GM10266 (cell line): ENCODE measurements around the gene CSNK1D.

Experiments used
- DNase-seq: peaks from one replicate; pipeline ENCODE4 v3.0.0; 2012; ENCODE audit errors: extremely low spot score
- CTCF ChIP-seq: IDR thresholded peaks from 2 replicates; pipeline ENCODE4 v1.5.1; 2012; ENCODE audit warnings: mild to moderate bottlenecking, low read depth; ENCODE audit not compliant: control insufficient read depth, insufficient read depth; ENCODE audit errors: missing control alignments

Gene CSNK1D

DNA sequence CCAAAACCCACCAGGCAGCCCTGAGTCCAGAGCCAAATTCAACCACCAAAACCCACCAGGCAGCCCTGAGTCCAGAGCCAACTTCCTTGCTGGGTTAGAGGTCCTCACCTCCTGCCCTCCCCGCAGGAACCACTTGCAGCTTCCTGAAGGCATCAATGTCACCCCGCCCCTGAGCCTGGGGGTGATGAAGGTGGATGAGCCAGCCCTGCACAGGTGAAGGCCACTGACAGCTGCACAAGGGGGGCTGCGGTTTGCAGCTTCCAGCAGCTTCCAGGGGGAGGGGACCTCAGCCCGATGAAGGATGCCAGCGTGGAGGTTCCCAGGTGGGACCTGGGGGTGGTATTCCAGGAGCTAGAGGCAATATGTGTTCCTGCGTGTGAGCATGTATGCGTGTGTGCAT lies 7.6 kb upstream of the CSNK1D start:
- TF ChIP-seq CTCF, result no peak
- DNase-seq, result no peak

DNA sequence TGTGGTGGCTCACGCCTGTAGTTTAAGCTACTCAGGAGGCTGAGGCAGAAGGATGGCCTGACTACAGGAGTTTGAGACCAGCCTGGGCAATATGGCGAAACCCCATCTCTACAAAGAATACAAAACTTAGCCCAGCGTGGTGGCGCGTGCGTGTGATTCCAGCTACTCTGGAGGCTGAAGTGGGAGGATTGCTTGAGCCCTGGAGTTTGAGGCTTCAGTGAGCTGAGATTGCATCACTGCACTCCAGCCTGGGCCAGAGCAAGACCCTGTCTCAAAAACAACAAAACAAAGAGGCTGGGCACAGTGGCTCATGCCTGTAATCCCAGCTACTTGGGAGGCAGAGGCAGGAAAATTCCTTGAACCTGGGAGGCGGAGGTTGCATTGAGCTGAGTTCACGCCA lies 7.0 kb upstream of the CSNK1D start:
- TF ChIP-seq CTCF, result no peak
- no peak for DNase-seq

DNA sequence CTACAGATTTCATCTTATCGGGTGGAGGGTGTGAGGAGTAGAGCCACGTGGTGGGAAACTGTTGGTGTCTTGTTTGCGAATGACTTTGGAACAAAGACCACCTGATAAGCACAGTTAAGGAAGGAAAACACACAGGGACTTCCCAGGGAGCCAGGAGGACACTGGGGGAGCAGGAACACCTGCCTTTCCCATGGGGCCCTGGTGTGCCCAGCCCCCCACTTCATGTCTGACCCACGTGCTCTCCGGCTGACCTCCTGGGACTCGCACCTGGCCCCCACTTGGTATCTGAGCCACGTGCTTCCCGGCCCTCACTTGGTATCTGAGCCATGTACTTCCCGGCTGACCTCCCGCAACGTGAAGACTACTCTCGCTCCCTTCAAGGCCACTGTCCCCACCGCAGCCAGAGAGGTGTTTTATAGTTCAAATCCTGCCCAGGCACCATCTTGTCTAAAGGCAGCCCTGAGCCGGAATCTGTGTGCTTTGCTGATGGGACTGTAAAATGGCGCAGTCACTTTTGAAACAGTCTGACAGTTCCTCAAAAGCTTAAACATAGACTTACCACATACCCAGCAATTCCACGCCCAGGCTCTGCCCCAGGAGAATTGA lies 5.4 kb upstream of the CSNK1D start:
- DNase-seq, result no peak
- TF ChIP-seq CTCF, result no peak

DNA sequence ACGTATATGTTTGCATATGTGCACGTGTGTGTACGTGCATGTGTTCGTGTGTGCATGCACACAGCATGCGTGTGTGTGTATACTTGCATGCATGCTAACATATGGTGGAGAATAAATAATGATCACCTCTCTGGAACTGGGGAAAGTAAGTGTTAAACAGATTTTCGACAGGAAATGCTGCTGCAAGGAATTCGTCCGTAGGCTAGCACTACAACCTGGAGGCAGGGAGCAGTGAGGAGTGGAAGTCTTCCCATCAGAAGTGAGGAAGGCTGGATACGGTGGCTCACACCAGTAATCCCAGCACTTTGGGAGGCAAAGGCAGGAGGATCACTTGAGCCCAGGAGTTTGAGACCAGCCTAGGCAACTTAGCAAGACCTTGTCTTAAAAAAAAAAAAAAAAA lies 4.8 kb upstream of the CSNK1D start:
- DNase-seq, result no peak
- no peak for TF ChIP-seq CTCF

DNA sequence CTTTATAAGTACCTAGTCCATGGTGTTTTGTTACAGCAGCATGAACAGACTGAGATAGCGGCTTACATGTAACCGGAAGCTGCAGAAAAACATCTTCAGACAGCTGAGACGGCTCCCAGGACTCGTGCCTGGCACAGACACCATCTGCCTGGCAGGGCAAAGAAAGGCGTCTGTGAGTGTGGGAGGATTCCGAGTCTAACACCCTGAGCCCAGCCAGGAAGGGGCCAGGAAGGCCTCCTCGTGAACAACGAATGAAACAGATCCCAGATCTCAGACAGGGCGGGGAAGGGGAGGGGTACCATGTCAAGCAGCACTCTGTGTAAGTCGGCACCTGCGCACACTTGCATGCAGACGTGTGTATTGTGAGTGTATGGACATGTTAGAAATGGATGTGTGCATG lies 4.4 kb upstream of the CSNK1D start:
- TF ChIP-seq CTCF, result no peak
- DNase-seq, result no peak

DNA sequence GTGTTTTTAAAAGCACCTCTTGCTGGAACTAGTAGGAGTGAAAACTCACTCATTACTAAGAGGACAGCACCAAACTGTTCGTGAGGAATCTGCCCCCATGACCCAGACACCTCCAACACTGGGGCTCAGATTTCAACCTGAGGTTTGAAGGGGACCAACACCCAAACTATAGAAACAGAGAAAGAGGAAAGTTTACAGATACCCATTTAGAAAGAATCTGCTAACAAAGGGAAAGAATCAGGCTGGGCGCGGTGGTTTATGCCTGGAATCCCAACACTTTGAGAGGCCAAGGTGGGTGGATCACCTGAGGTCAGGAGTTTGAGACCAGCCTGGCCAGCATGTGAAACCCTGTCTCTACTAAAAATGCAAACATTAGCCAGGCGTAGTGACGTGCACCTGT lies 3.4 kb upstream of the CSNK1D start:
- no peak for TF ChIP-seq CTCF
- no peak for DNase-seq

GRCh38 chr17:82275326-82275725 lies 1.8 kb upstream of the CSNK1D start:
- TF ChIP-seq CTCF, result no peak
- DNase-seq, result no peak
